WTC11 (cell line): ENCODE results near the gene CRELD1. TPM values are rescaled to one million over a fixed set of nuclear protein-coding genes. Genes with fewer than 3 reads are reported as not detected.

Source experiments
- ATAC-seq: fragments of 200-7000 bp; cut with Tn5 transposase; 2 replicates; pipeline ENCODE4 v1.10.0; 2021; ENCODE audit warnings: mild to moderate bottlenecking, moderate library complexity
- CTCF ChIA-PET: fragments of 300-600 bp; sonication (Branson Sonifier 250); formaldehyde crosslinking; loops from one replicate; lab custom pipeline; 2021; ENCODE audit warnings: antibody characterized with exemption; lab: Charles Lee
- POLR2A ChIA-PET: fragments of 350-600 bp; sonication (Branson Sonifier 250); formaldehyde crosslinking; loops from one replicate; lab custom pipeline; 2021; ENCODE audit warnings: antibody characterized with exemption; lab: Charles Lee
- DNase-seq: peaks from one replicate; pipeline ENCODE4 v3.0.0; 2021; ENCODE audit warnings: low spot score
- H3K27ac Mint-ChIP-seq: 2 replicates; pipeline ENCODE4 v1.8.0; 2021; ENCODE audit warnings: mixed read lengths
- H3K27me3 Mint-ChIP-seq: 2 replicates; pipeline ENCODE4 v1.8.0; 2021; ENCODE audit warnings: low read depth, mild to moderate bottlenecking, moderate library complexity, mixed read lengths
- H3K36me3 Mint-ChIP-seq: 2 replicates; pipeline ENCODE4 v1.8.0; 2021; ENCODE audit warnings: mixed read lengths
- H3K4me1 Mint-ChIP-seq: 2 replicates; pipeline ENCODE4 v1.8.0; 2022; ENCODE audit warnings: mixed read lengths
- H3K4me3 Mint-ChIP-seq: 2 replicates; pipeline ENCODE4 v1.8.0; 2021; ENCODE audit warnings: mild to moderate bottlenecking, moderate library complexity, mixed read lengths
- H3K9me3 Mint-ChIP-seq: 2 replicates; pipeline ENCODE4 v1.8.0; 2021; ENCODE audit warnings: mixed read lengths
- CDX4 ChIP-seq: fragments of 250-450 bp; sonication (Bioruptor Pico); IDR thresholded peaks from 2 replicates; pipeline ENCODE4 v1.9.0; 2021; ENCODE audit warnings: moderate library complexity, mild to moderate bottlenecking, inconsistent platforms, borderline replicate concordance
- CREM ChIP-seq: sonication (generic); formaldehyde crosslinking; IDR thresholded peaks from 2 replicates; pipeline ENCODE4 v1.8.1; 2022; ENCODE audit warnings: mild to moderate bottlenecking, missing genetic modification reagents, moderate library complexity
- ETV6 ChIP-seq: sonication (generic); formaldehyde crosslinking; IDR thresholded peaks from 2 replicates; pipeline ENCODE4 v1.8.1; 2022; ENCODE audit warnings: mild to moderate bottlenecking, missing genetic modification reagents
- JAZF1 ChIP-seq: fragments of 250-450 bp; sonication (Bioruptor Pico); IDR thresholded peaks from 2 replicates; pipeline ENCODE4 v1.9.0; 2021; ENCODE audit warnings: moderate library complexity, mild to moderate bottlenecking, inconsistent platforms
- OVOL2 ChIP-seq: fragments of 250-450 bp; sonication (Bioruptor Pico); IDR thresholded peaks from 2 replicates; pipeline ENCODE4 v1.9.0; 2021; ENCODE audit warnings: mild to moderate bottlenecking, borderline replicate concordance
- SMAD4 ChIP-seq: sonication (generic); formaldehyde crosslinking; IDR thresholded peaks from 2 replicates; pipeline ENCODE4 v1.8.0; 2022; ENCODE audit warnings: mild to moderate bottlenecking, missing genetic modification reagents
- STAT6 ChIP-seq: sonication (generic); formaldehyde crosslinking; conservative IDR thresholded peaks from 2 replicates; pipeline ENCODE4 v1.8.1; 2023; ENCODE audit warnings: mild to moderate bottlenecking, low read depth, missing genetic modification reagents, moderate library complexity
- USF2 ChIP-seq: sonication (generic); formaldehyde crosslinking; IDR thresholded peaks from 2 replicates; pipeline ENCODE4 v1.8.1; 2023; ENCODE audit warnings: mild to moderate bottlenecking, missing genetic modification reagents, moderate library complexity
- ZNF532 ChIP-seq: fragments of 250-450 bp; sonication (Bioruptor Pico); IDR thresholded peaks from 2 replicates; pipeline ENCODE4 v1.9.0; 2021; ENCODE audit warnings: mild to moderate bottlenecking, borderline replicate concordance
- total RNA-seq: library from RNA; stranded (reverse); gene quantifications from 3 replicates; pipeline ENCODE4 v1.2.3, GENCODE V29; 2021
- TF ChIP-seq, protein P1 (sequence below): sonication (generic); formaldehyde crosslinking; conservative IDR thresholded peaks from 2 replicates; pipeline ENCODE4 v1.8.1; 2022; ENCODE audit warnings: mild to moderate bottlenecking, missing genetic modification reagents
- TF ChIP-seq, protein P2 (sequence below): fragments of 250-450 bp; sonication (Bioruptor Pico); IDR thresholded peaks from 2 replicates; pipeline ENCODE4 v1.9.0; 2021; ENCODE audit warnings: mild to moderate bottlenecking
- TF ChIP-seq, protein P3 (sequence below): fragments of 250-450 bp; sonication (Bioruptor Pico); IDR thresholded peaks from 2 replicates; pipeline ENCODE4 v1.8.0; 2021; ENCODE audit warnings: mild to moderate bottlenecking

Gene CRELD1
- total RNA-seq, 1 experiment from 2014 or later, result 18.8 TPM

GRCh38 chr3:9966841-9967240, 33.2 kb downstream of the CRELD1 start (continued):
- no peak for TF ChIP-seq STAT6 (CRISPR knock-in tag)
- no peak for TF ChIP-seq CREM (CRISPR knock-in tag)
- no peak for TF ChIP-seq SMAD4 (CRISPR knock-in tag)

- Mint-ChIP-seq H3K4me1 (no peaks in the 10 kb centered on the region), H3K36me3 (peaks cover 59% of the 10 kb centered on the region), H3K4me3 (no peak overlapping the region), H3K9me3 (no peaks in the 10 kb centered on the region), H3K27me3 (no peaks in the 10 kb centered on the region), H3K27ac (no peak overlapping the region)
- TF ChIP-seq ZNF532 (CRISPR knock-in tag) (no peak), USF2 (CRISPR knock-in tag) (no peak), JAZF1 (CRISPR knock-in tag) (no peak), OVOL2 (no peak), CDX4 (CRISPR knock-in tag) (no peak), ETV6 (CRISPR knock-in tag) (no peak), STAT6 (CRISPR knock-in tag) (no peak)
- TF ChIP-seq, protein P1, sequence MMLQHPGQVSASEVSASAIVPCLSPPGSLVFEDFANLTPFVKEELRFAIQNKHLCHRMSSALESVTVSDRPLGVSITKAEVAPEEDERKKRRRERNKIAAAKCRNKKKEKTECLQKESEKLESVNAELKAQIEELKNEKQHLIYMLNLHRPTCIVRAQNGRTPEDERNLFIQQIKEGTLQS (CRISPR knock-in tag), result no peak
- TF ChIP-seq, protein P2, sequence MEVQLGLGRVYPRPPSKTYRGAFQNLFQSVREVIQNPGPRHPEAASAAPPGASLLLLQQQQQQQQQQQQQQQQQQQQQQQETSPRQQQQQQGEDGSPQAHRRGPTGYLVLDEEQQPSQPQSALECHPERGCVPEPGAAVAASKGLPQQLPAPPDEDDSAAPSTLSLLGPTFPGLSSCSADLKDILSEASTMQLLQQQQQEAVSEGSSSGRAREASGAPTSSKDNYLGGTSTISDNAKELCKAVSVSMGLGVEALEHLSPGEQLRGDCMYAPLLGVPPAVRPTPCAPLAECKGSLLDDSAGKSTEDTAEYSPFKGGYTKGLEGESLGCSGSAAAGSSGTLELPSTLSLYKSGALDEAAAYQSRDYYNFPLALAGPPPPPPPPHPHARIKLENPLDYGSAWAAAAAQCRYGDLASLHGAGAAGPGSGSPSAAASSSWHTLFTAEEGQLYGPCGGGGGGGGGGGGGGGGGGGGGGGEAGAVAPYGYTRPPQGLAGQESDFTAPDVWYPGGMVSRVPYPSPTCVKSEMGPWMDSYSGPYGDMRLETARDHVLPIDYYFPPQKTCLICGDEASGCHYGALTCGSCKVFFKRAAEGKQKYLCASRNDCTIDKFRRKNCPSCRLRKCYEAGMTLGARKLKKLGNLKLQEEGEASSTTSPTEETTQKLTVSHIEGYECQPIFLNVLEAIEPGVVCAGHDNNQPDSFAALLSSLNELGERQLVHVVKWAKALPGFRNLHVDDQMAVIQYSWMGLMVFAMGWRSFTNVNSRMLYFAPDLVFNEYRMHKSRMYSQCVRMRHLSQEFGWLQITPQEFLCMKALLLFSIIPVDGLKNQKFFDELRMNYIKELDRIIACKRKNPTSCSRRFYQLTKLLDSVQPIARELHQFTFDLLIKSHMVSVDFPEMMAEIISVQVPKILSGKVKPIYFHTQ, result no peak
- TF ChIP-seq, protein P3, sequence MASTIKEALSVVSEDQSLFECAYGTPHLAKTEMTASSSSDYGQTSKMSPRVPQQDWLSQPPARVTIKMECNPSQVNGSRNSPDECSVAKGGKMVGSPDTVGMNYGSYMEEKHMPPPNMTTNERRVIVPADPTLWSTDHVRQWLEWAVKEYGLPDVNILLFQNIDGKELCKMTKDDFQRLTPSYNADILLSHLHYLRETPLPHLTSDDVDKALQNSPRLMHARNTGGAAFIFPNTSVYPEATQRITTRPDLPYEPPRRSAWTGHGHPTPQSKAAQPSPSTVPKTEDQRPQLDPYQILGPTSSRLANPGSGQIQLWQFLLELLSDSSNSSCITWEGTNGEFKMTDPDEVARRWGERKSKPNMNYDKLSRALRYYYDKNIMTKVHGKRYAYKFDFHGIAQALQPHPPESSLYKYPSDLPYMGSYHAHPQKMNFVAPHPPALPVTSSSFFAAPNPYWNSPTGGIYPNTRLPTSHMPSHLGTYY (CRISPR knock-in tag), result no peak
- POLR2A ChIA-PET, result no interaction called here
- DNase-seq (no peak), ATAC-seq (no peak)
- CTCF ChIA-PET, result interaction anchor here (0.8 kb wide), 1 partner anchor 23 kb away, joined by 3 read pairs; no protein-coding TSS in a partner anchor
These were observed 36.0 kb downstream of the CRELD1 start for GRCh38 chr3:9969632-9970019.
